Loucy (cell line): ENCODE measurements around the gene ARHGAP26.

Experiments
- H2AFZ ChIP-seq: fragments of 200-600 bp; sonication (generic); 2 replicates; pipeline ENCODE4 v1.6.0; 2016; ENCODE audit warnings: antibody characterized with exemption, mild to moderate bottlenecking, low read length, moderate library complexity
- H3F3A ChIP-seq: fragments of 200-600 bp; 2 replicates; pipeline ENCODE4 v1.6.0; 2016; ENCODE audit warnings: antibody characterized with exemption, low read depth, mild to moderate bottlenecking
- H3K27me3 ChIP-seq: fragments of 200-600 bp; sonication (generic); 2 replicates; pipeline ENCODE4 v1.6.1; 2014; ENCODE audit warnings: low read length, mild to moderate bottlenecking; ENCODE audit not compliant: insufficient read depth, poor library complexity, severe bottlenecking
- H3K36me3 ChIP-seq: fragments of 200-600 bp; sonication (generic); 2 replicates; pipeline ENCODE4 v1.6.1; 2016; ENCODE audit warnings: low read length; ENCODE audit not compliant: insufficient read depth
- H3K4me1 ChIP-seq: fragments of 200-600 bp; sonication (generic); 2 replicates; pipeline ENCODE4 v1.5.1; 2014; ENCODE audit warnings: low read length, mild to moderate bottlenecking; ENCODE audit not compliant: insufficient read depth, poor library complexity, severe bottlenecking
- H3K4me2 ChIP-seq: fragments of 200-600 bp; sonication (generic); 2 replicates; pipeline ENCODE4 v1.6.0; 2014; ENCODE audit warnings: antibody characterized with exemption, low read length, low read depth, mild to moderate bottlenecking; ENCODE audit not compliant: poor library complexity, severe bottlenecking
- H3K4me3 ChIP-seq: fragments of 200-600 bp; sonication (generic); 2 replicates; pipeline ENCODE4 v1.5.1; 2014; ENCODE audit warnings: low read length, mild to moderate bottlenecking, mixed read lengths; ENCODE audit not compliant: poor library complexity, severe bottlenecking
- H3K79me2 ChIP-seq: fragments of 200-600 bp; sonication (generic); 2 replicates; pipeline ENCODE4 v1.6.1; 2014; ENCODE audit warnings: low read length; ENCODE audit not compliant: insufficient read depth
- H3K9ac ChIP-seq: fragments of 200-600 bp; sonication (generic); 2 replicates; pipeline ENCODE4 v1.6.0; 2014; ENCODE audit warnings: mild to moderate bottlenecking, low read depth, low read length, moderate library complexity; ENCODE audit not compliant: poor library complexity, severe bottlenecking
- H3K9me2 ChIP-seq: fragments of 200-600 bp; sonication (generic); replicated peaks from 2 replicates; pipeline ENCODE4 v1.6.1; 2016; ENCODE audit warnings: low read depth, low read length, mixed read lengths
- H3K9me3 ChIP-seq: fragments of 200-600 bp; sonication (generic); 2 replicates; pipeline ENCODE4 v1.6.1; 2014; ENCODE audit warnings: mild to moderate bottlenecking, antibody characterized with exemption, low read length, low read depth; ENCODE audit not compliant: insufficient read depth
- H4K20me1 ChIP-seq: fragments of 200-600 bp; sonication (generic); 2 replicates; pipeline ENCODE4 v1.6.0; 2014; ENCODE audit warnings: antibody characterized with exemption, low read length, mild to moderate bottlenecking; ENCODE audit not compliant: insufficient read depth, poor library complexity, severe bottlenecking
- CTCF ChIP-seq: fragments of 200-600 bp; sonication (generic); conservative IDR thresholded peaks from 2 replicates; pipeline ENCODE4 v1.5.1; 2014; ENCODE audit warnings: mild to moderate bottlenecking, antibody characterized with exemption, low read length
- EZH2phosphoT487 ChIP-seq: fragments of 200-600 bp; IDR thresholded peaks from 2 replicates; pipeline ENCODE4 v1.6.1; 2018; ENCODE audit warnings: antibody characterized with exemption, mild to moderate bottlenecking, moderate library complexity, borderline replicate concordance

Gene ARHGAP26

GRCh38 chr5:143080407-143080806 lies 310.2 kb downstream of the ARHGAP26 start:
- Histone ChIP-seq H3K9me2 (no peaks in the 10 kb centered on the region), H3K4me2 (no peak overlapping the region), H3K27me3 (no peaks in the 10 kb centered on the region), H3K9ac (no peak overlapping the region), H2AFZ (no peak overlapping the region), H3K79me2 (no peaks in the 10 kb centered on the region), H3K9me3 (no peaks in the 10 kb centered on the region), H3K4me1 (no peaks in the 10 kb centered on the region), H3K4me3 (no peak overlapping the region), H3F3A (no peaks in the 10 kb centered on the region), H4K20me1 (no peaks in the 10 kb centered on the region), H3K36me3 (no peaks in the 10 kb centered on the region)
- TF ChIP-seq EZH2phosphoT487 (no peak), CTCF (no peak)

GRCh38 chr5:143080982-143081381 lies 310.8 kb downstream of the ARHGAP26 start:
- no peak overlapping the region for H3K9ac ChIP-seq
- H3K79me2 ChIP-seq, result no peaks in the 10 kb centered on the region
- TF ChIP-seq EZH2phosphoT487 (no peak), CTCF (no peak)
- no peak overlapping the region for H3K4me2 ChIP-seq
- no peaks in the 10 kb centered on the region for H3K27me3 ChIP-seq
- H3K36me3 ChIP-seq, result no peaks in the 10 kb centered on the region
- H3K9me3 ChIP-seq, result no peaks in the 10 kb centered on the region
- no peaks in the 10 kb centered on the region for H4K20me1 ChIP-seq
- no peaks in the 10 kb centered on the region for H3F3A ChIP-seq
- no peak overlapping the region for H2AFZ ChIP-seq
- no peaks in the 10 kb centered on the region for H3K4me1 ChIP-seq
- H3K9me2 ChIP-seq, result no peaks in the 10 kb centered on the region
- H3K4me3 ChIP-seq, result no peak overlapping the region

GRCh38 chr5:143083006-143083405 lies 312.8 kb downstream of the ARHGAP26 start:
- H2AFZ ChIP-seq, result no peak overlapping the region
- H3K4me2 ChIP-seq, result no peak overlapping the region
- H4K20me1 ChIP-seq, result no peaks in the 10 kb centered on the region
- TF ChIP-seq CTCF (no peak), EZH2phosphoT487 (no peak)
- no peaks in the 10 kb centered on the region for H3K4me1 ChIP-seq
- H3K36me3 ChIP-seq, result no peaks in the 10 kb centered on the region
- H3K4me3 ChIP-seq, result no peak overlapping the region
- no peaks in the 10 kb centered on the region for H3K27me3 ChIP-seq
- H3K9ac ChIP-seq, result no peak overlapping the region
- H3K9me2 ChIP-seq, result no peaks in the 10 kb centered on the region
- no peaks in the 10 kb centered on the region for H3K9me3 ChIP-seq
- H3F3A ChIP-seq, result no peaks in the 10 kb centered on the region
- H3K79me2 ChIP-seq, result no peaks in the 10 kb centered on the region
